ENCODE results near the gene SSTR3. TPM values are rescaled to one million over a fixed set of nuclear protein-coding genes. Genes with fewer than 3 reads are reported as not detected.
A peak's percentile ranks its signal among the peaks of the same experiment; 100 is the strongest.

Gene SSTR3
- total and polyA plus RNA-seq, 2 donors (not counting 1 experiment from before 2014, with no cell fraction given), result 0.64 to 0.98 TPM

DNA sequence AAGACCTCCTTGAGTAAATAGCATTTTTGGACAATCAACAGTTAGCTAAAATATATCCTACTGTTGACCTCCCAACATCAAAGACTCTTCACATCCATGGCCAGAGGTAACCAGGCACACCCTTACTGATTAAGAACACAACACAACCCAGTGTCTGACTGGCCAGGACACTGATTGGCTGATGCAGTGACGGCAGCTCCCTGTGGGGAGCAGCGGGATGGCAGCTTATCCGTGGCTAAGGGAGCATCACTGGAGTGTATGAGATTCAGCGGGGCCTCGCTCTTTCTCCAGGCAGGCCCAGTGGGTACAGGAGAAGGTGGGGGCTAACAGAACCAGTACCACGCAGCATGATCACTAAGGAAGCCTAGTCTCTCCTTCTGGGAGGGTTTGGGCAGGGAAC is 52.2 kb downstream of the SSTR3 start:
- Histone ChIP-seq H3K9me3 (ENCODE audit: control extremely low read depth in 1 of 3, control insufficient read depth in 2 of 3, insufficient read depth in 1 of 3, low read length in 2 of 3) (peaks cover 0 to 12% (median 6%) of the 10 kb centered on the region in 3 donors), H3K27ac (ENCODE audit: low read length in 2 of 2) (no peak overlapping the region), H3K27me3 (replicated peaks in 1 of 4; ENCODE audit: control extremely low read depth in 1 of 4, control insufficient read depth in 3 of 4, insufficient read depth in 4 of 4, low read length in 3 of 4) (no peaks in the 10 kb centered on the region), H3K79me2 (ENCODE audit: control insufficient read depth, insufficient read depth, low read length) (no peaks in the 10 kb centered on the region), H3K4me3 (ENCODE audit: control extremely low read depth in 1 of 5, extremely low read depth in 1 of 5, insufficient read depth in 1 of 5, low read depth in 2 of 5, low read length in 4 of 5) (no peak overlapping the region), H3K4me1 (ENCODE audit: control insufficient read depth in 2 of 2, insufficient read depth in 2 of 2, low read length in 2 of 2) (peaks cover 15 to 34% of the 10 kb centered on the region in 2 donors), H4K20me1 (ENCODE audit: control insufficient read depth, insufficient read depth, low read length, poor library complexity, severe bottlenecking) (no peaks in the 10 kb centered on the region), H3K9ac (ENCODE audit: low read length) (no peak overlapping the region), H2AFZ (ENCODE audit: insufficient read depth, low read depth, low read length, poor library complexity, severe bottlenecking) (no peak overlapping the region), H3K4me2 (replicated peaks; ENCODE audit: low read depth, low read length, poor library complexity, severe bottlenecking) (no peak overlapping the region), H3K36me3 (replicated peaks in 1 of 2; ENCODE audit: control extremely low read depth in 1 of 2, control insufficient read depth in 1 of 2, extremely low read depth in 1 of 2, insufficient read depth in 2 of 2, low read length in 1 of 2) (no peaks in the 10 kb centered on the region)
- POLR2A ChIA-PET, result no interaction called here
- Mint-ChIP-seq H3K27ac (peak overlapping the region; percentile 15), H3K27me3 (peaks cover 8% of the 10 kb centered on the region), H3K9me3 (ENCODE audit: insufficient read depth) (no peaks in the 10 kb centered on the region), H3K4me1 (peaks cover 27% of the 10 kb centered on the region), H3K4me3 (no peak overlapping the region)
- WGBS (ENCODE audit: insufficient coverage), result 93% methylated on average over 6 of the region's 6 CpGs
- TF ChIP-seq, protein P1, sequence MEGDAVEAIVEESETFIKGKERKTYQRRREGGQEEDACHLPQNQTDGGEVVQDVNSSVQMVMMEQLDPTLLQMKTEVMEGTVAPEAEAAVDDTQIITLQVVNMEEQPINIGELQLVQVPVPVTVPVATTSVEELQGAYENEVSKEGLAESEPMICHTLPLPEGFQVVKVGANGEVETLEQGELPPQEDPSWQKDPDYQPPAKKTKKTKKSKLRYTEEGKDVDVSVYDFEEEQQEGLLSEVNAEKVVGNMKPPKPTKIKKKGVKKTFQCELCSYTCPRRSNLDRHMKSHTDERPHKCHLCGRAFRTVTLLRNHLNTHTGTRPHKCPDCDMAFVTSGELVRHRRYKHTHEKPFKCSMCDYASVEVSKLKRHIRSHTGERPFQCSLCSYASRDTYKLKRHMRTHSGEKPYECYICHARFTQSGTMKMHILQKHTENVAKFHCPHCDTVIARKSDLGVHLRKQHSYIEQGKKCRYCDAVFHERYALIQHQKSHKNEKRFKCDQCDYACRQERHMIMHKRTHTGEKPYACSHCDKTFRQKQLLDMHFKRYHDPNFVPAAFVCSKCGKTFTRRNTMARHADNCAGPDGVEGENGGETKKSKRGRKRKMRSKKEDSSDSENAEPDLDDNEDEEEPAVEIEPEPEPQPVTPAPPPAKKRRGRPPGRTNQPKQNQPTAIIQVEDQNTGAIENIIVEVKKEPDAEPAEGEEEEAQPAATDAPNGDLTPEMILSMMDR (IDR thresholded peaks at IDR 0.05), result no peak
- no peak for TF ChIP-seq EZH2 (IDR thresholded peaks at IDR 0.05; ENCODE audit: borderline replicate concordance, insufficient read depth, low read depth, low read length, poor library complexity, severe bottlenecking)
- DNase-seq (no peak), ATAC-seq (ENCODE audit: low read depth) (no peak)
- intact Hi-C loops (cut with micrococcal nuclease), result no loop called here
- CTCF ChIA-PET, result interaction anchor here (1.2 kb wide), 1 partner anchor 13 kb away, joined by 4 read pairs; no protein-coding TSS in a partner anchor

DNA sequence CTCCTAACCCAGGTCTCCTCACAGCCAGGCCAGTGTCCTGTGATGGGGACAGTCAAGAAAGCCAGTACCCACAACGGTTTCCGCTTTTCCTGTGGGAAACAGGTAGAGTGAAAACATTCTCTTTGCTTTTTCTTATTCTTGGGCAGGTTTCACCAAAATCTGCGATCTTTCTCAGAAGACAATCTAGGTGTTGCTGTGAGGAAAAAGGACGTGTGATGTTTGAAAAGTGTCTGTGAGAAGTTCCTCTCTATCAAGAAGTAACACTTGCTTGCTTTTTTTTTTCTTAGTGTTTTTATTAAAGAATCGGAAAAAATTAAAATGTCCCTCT is 53.4 kb downstream of the SSTR3 start:
- H3K4me3 Mint-ChIP-seq, result no peak overlapping the region
- peaks cover 8% of the 10 kb centered on the region for H3K27me3 Mint-ChIP-seq
- no peak overlapping the region for H3K27ac Mint-ChIP-seq

More for the DNA sequence above, 53.4 kb downstream of the SSTR3 start:
- DNase-seq (no peak), ATAC-seq (ENCODE audit: low read depth) (no peak)
- Histone ChIP-seq H3K4me3 (ENCODE audit: control extremely low read depth in 1 of 5, extremely low read depth in 1 of 5, insufficient read depth in 1 of 5, low read depth in 2 of 5, low read length in 4 of 5) (no peak overlapping the region), H3K4me2 (replicated peaks; ENCODE audit: low read depth, low read length, poor library complexity, severe bottlenecking) (no peak overlapping the region), H3K27me3 (replicated peaks in 1 of 4; ENCODE audit: control extremely low read depth in 1 of 4, control insufficient read depth in 3 of 4, insufficient read depth in 4 of 4, low read length in 3 of 4) (no peaks in the 10 kb centered on the region), H3K4me1 (ENCODE audit: control insufficient read depth in 2 of 2, insufficient read depth in 2 of 2, low read length in 2 of 2) (peaks cover 12 to 25% of the 10 kb centered on the region in 2 donors), H3K27ac (ENCODE audit: low read length in 2 of 2) (no peak overlapping the region), H3K9ac (ENCODE audit: low read length) (no peak overlapping the region), H3K79me2 (ENCODE audit: control insufficient read depth, insufficient read depth, low read length) (no peaks in the 10 kb centered on the region), H3K36me3 (replicated peaks in 1 of 2; ENCODE audit: control extremely low read depth in 1 of 2, control insufficient read depth in 1 of 2, extremely low read depth in 1 of 2, insufficient read depth in 2 of 2, low read length in 1 of 2) (no peaks in the 10 kb centered on the region), H4K20me1 (ENCODE audit: control insufficient read depth, insufficient read depth, low read length, poor library complexity, severe bottlenecking) (no peaks in the 10 kb centered on the region), H2AFZ (ENCODE audit: insufficient read depth, low read depth, low read length, poor library complexity, severe bottlenecking) (no peak overlapping the region), H3K9me3 (ENCODE audit: control extremely low read depth in 1 of 3, control insufficient read depth in 2 of 3, insufficient read depth in 1 of 3, low read length in 2 of 3) (peaks cover 0 to 15% (median 6%) of the 10 kb centered on the region in 3 donors)
- intact Hi-C loops (cut with micrococcal nuclease), result no loop called here
- ChIA-PET POLR2A (no interaction called here), CTCF (no interaction called here)
- Mint-ChIP-seq H3K4me1 (peaks cover 19% of the 10 kb centered on the region), H3K9me3 (ENCODE audit: insufficient read depth) (no peaks in the 10 kb centered on the region)
- WGBS (ENCODE audit: insufficient coverage), result 80% methylated on average over 1 of the region's 5 CpGs
- TF ChIP-seq EZH2 (IDR thresholded peaks at IDR 0.05; ENCODE audit: borderline replicate concordance, insufficient read depth, low read depth, low read length, poor library complexity, severe bottlenecking), result no peak
- TF ChIP-seq, protein P1 (IDR thresholded peaks at IDR 0.05), result no peak

Measured in B cell (primary cell).